ENCODE data around the gene MSTN. TPM values are rescaled to one million over a fixed set of nuclear protein-coding genes. Genes with fewer than 3 reads are reported as not detected.
A peak's percentile ranks its signal among the peaks of the same experiment; 100 is the strongest.

MSTN gene
- total and polyA plus RNA-seq, 12 donors = 0.14 to 3.8 (median 0.57) TPM; not detected in 1

GRCh38 chr2:190069936-190070696 is 7.6 kb upstream of the MSTN start:
- 23 to 35% (median 27%) methylated on average over 3 of the region's 3 CpGs for WGBS, 4 donors
- DNase-seq = peak; percentile 41 to 75 (median 59)
- intact Hi-C loops (cut with DNase I) = no loop called here
- Histone ChIP-seq H3K27me3 (no peaks in the 10 kb centered on the region), H3K4me1 (replicated peaks in 1 of 2) (peaks cover 12% of the 10 kb centered on the region in 2 donors), H3K36me3 (replicated peaks in 1 of 2) (no peaks in the 10 kb centered on the region), H3K4me3 (no peak overlapping the region), H3K9me3 (replicated peaks in 1 of 3) (no peaks in the 10 kb centered on the region), H3K27ac (no peak overlapping the region)
- no peak for TF ChIP-seq POLR2A (IDR thresholded peaks at IDR 0.05)
- TF ChIP-seq, protein P1, sequence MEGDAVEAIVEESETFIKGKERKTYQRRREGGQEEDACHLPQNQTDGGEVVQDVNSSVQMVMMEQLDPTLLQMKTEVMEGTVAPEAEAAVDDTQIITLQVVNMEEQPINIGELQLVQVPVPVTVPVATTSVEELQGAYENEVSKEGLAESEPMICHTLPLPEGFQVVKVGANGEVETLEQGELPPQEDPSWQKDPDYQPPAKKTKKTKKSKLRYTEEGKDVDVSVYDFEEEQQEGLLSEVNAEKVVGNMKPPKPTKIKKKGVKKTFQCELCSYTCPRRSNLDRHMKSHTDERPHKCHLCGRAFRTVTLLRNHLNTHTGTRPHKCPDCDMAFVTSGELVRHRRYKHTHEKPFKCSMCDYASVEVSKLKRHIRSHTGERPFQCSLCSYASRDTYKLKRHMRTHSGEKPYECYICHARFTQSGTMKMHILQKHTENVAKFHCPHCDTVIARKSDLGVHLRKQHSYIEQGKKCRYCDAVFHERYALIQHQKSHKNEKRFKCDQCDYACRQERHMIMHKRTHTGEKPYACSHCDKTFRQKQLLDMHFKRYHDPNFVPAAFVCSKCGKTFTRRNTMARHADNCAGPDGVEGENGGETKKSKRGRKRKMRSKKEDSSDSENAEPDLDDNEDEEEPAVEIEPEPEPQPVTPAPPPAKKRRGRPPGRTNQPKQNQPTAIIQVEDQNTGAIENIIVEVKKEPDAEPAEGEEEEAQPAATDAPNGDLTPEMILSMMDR (IDR thresholded peaks at IDR 0.05) = peak; percentile 41 to 82 (median 64)

- 40 to 61% (median 56%) methylated on average over 1 of the region's 1 CpG for WGBS, 4 donors
- no peak for DNase-seq
- Histone ChIP-seq H3K27me3 (no peaks in the 10 kb centered on the region), H3K9me3 (replicated peaks in 1 of 3) (no peaks in the 10 kb centered on the region), H3K36me3 (replicated peaks in 1 of 2) (no peaks in the 10 kb centered on the region), H3K4me3 (no peak overlapping the region), H3K27ac (no peak overlapping the region), H3K4me1 (replicated peaks in 1 of 2) (peaks cover 12% of the 10 kb centered on the region in 2 donors)
- no peak for TF ChIP-seq POLR2A (IDR thresholded peaks at IDR 0.05)
- TF ChIP-seq, protein P1 (IDR thresholded peaks at IDR 0.05) = no peak
- intact Hi-C loops (cut with DNase I) = no loop called here
Measured at GRCh38 chr2:190068764-190069163, 6.2 kb upstream of the MSTN start.

DNA sequence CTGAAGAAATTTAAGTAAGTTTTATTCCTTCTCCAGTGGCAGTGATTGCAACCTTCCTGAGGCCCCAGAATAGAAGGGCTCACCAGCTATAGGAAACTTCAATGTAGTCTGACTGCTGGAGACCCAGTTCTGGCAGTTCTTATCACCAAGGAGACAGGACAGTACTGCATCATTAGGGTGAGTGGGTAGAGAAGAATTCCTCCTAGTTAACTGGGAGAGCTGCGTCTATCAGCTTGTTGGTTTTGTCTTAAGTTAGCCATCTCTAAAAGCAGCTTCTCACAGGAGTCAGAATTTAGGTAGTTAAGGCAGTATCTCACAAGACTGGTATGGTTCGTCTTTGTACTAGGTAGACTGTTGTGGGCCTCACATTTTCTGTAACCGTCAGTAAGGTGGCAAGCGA is 3.3 kb upstream of the MSTN start:
- DNase-seq = no peak
- Histone ChIP-seq H3K4me3 (no peak overlapping the region), H3K9me3 (replicated peaks in 1 of 3) (no peaks in the 10 kb centered on the region), H3K4me1 (replicated peaks in 1 of 2) (peaks cover 12% of the 10 kb centered on the region in 2 donors), H3K36me3 (replicated peaks in 1 of 2) (no peaks in the 10 kb centered on the region), H3K27me3 (no peaks in the 10 kb centered on the region), H3K27ac (no peak overlapping the region)
- no peak for TF ChIP-seq POLR2A (IDR thresholded peaks at IDR 0.05)
- 94 to 98% (median 97%) methylated on average over 4 of the region's 4 CpGs for WGBS, 4 donors
- intact Hi-C loops (cut with DNase I) = no loop called here

GRCh38 chr2:190063624-190064023 is 1.1 kb upstream of the MSTN start:
- H3K4me3 ChIP-seq = no peak overlapping the region
- no peak overlapping the region for H3K27ac ChIP-seq
- H3K27me3 ChIP-seq = no peaks in the 10 kb centered on the region
- no peaks in the 10 kb centered on the region for H3K36me3 ChIP-seq (replicated peaks in 1 of 2)
- TF ChIP-seq, protein P1 (IDR thresholded peaks at IDR 0.05) = no peak
- TF ChIP-seq POLR2A (IDR thresholded peaks at IDR 0.05) = no peak
- no peaks in the 10 kb centered on the region for H3K9me3 ChIP-seq (replicated peaks in 1 of 3)
- H3K4me1 ChIP-seq (replicated peaks in 1 of 2) = no peaks in the 10 kb centered on the region
- intact Hi-C loops (cut with DNase I) = no loop called here
- 52 to 62% (median 54%) methylated on average over 2 of the region's 2 CpGs for WGBS, 4 donors
- no peak for DNase-seq

DNA sequence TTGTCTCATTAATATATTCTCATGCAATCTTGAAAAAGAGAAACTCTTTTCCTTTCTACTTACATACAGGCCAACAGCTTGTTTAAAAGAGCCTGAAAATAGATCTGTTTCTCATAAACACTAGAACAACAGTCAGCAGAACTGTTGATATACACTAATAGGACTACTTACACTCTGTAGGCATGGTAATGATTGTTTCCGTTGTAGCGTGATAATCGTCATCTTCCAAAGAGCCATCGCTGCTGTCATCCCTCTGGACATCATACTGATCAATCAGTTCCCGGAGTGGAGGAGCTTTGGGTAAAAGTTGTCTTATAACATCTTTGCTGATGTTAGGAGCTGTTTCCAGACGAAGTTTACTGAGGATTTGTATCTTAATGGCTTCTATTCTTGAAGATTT is 476 bp downstream of the MSTN start:
- Histone ChIP-seq H3K27ac (no peak overlapping the region), H3K9me3 (replicated peaks in 1 of 3) (no peaks in the 10 kb centered on the region), H3K4me1 (replicated peaks in 1 of 2) (no peaks in the 10 kb centered on the region), H3K27me3 (no peaks in the 10 kb centered on the region), H3K4me3 (no peak overlapping the region), H3K36me3 (replicated peaks in 1 of 2) (no peaks in the 10 kb centered on the region)
- TF ChIP-seq, protein P1 (IDR thresholded peaks at IDR 0.05) = no peak
- no peak for TF ChIP-seq POLR2A (IDR thresholded peaks at IDR 0.05)
- DNase-seq = no peak
- intact Hi-C loops (cut with DNase I) = no loop called here
- 69 to 83% (median 80%) methylated on average over 6 of the region's 6 CpGs for WGBS, 4 donors

Data from adrenal gland (tissue), 12 donors.